Measurements from ENCODE around the gene MOXD1. TPM values are rescaled to one million over a fixed set of nuclear protein-coding genes. Genes with fewer than 3 reads are reported as not detected.
"Not testable (repeated sequence)": the region's sequence is repeated elsewhere in the genome, so short reads cannot be mapped to it uniquely, and the experiment has no call there.

MOXD1 gene
- total RNA-seq, 4 donors from 2014 or later: 27.6 to 260 (median 58.9) TPM

- Histone ChIP-seq H3K27me3 (no peaks in the 10 kb centered on the region), H3K4me3 (no peak overlapping the region), H3K36me3 (no peaks in the 10 kb centered on the region), H3K4me1 (no peaks in the 10 kb centered on the region), H3K9me3 (peaks cover 0 to 18% of the 10 kb centered on the region in 2 donors), H3K27ac (peak overlapping the region in 1 of 2 donors; percentile 41)
- TF ChIP-seq CTCF (IDR thresholded peaks at IDR 0.05): no peak
- TF ChIP-seq POLR2A (IDR thresholded peaks at IDR 0.05): no peak
- intact Hi-C loops (cut with DNase I; ENCODE audit: low total_unique reads): no loop called here
- no peak for DNase-seq
Measured at GRCh38 chr6:132320007-132320406, 81.3 kb downstream of the MOXD1 start.

GRCh38 chr6:132316970-132317369, 84.3 kb downstream of the MOXD1 start:
- intact Hi-C loops (cut with DNase I; ENCODE audit: low total_unique reads): no loop called here
- no peak overlapping the region for H3K4me3 ChIP-seq
- H3K4me1 ChIP-seq: no peaks in the 10 kb centered on the region
- no peak overlapping the region for H3K27ac ChIP-seq
- TF ChIP-seq CTCF (IDR thresholded peaks at IDR 0.05) (no peak), POLR2A (IDR thresholded peaks at IDR 0.05) (no peak)
- H3K27me3 ChIP-seq: no peaks in the 10 kb centered on the region
- H3K9me3 ChIP-seq: peaks cover 0 to 18% of the 10 kb centered on the region in 2 donors
- H3K36me3 ChIP-seq: no peaks in the 10 kb centered on the region
- no peak for DNase-seq

- Histone ChIP-seq H3K4me3 (no peak overlapping the region), H3K9me3 (peaks cover 0 to 18% of the 10 kb centered on the region in 2 donors), H3K27ac (no peak overlapping the region), H3K4me1 (no peaks in the 10 kb centered on the region), H3K36me3 (no peaks in the 10 kb centered on the region), H3K27me3 (no peaks in the 10 kb centered on the region)
- intact Hi-C loops (cut with DNase I; ENCODE audit: low total_unique reads): no loop called here
- TF ChIP-seq POLR2A (IDR thresholded peaks at IDR 0.05): no peak
- TF ChIP-seq CTCF (IDR thresholded peaks at IDR 0.05): no peak
- no peak for DNase-seq
Measured at GRCh38 chr6:132314432-132314831, 86.8 kb downstream of the MOXD1 start.

GRCh38 chr6:132310921-132311320, 90.4 kb downstream of the MOXD1 start:
- no peak overlapping the region for H3K27ac ChIP-seq
- TF ChIP-seq CTCF (IDR thresholded peaks at IDR 0.05): no peak
- no peak for TF ChIP-seq POLR2A (IDR thresholded peaks at IDR 0.05)
- H3K4me1 ChIP-seq: no peaks in the 10 kb centered on the region
- no peak for DNase-seq
- H3K27me3 ChIP-seq: no peaks in the 10 kb centered on the region
- H3K36me3 ChIP-seq: no peaks in the 10 kb centered on the region
- H3K9me3 ChIP-seq: peaks cover 0 to 8% of the 10 kb centered on the region in 2 donors
- H3K4me3 ChIP-seq: no peak overlapping the region
- intact Hi-C loops (cut with DNase I; ENCODE audit: low total_unique reads): no loop called here

- H3K4me3 ChIP-seq; intact Hi-C loops (cut with DNase I; ENCODE audit: low total_unique reads): not testable (repeated sequence)
Measured at GRCh38 chr6:132310151-132310550, 91.1 kb downstream of the MOXD1 start.

GRCh38 chr6:132304891-132305305, 96.4 kb downstream of the MOXD1 start:
- TF ChIP-seq CTCF (IDR thresholded peaks at IDR 0.05) (no peak), POLR2A (IDR thresholded peaks at IDR 0.05) (no peak)
- Histone ChIP-seq H3K9me3 (peaks cover 0 to 6% of the 10 kb centered on the region in 2 donors), H3K27ac (no peak overlapping the region), H3K27me3 (no peaks in the 10 kb centered on the region), H3K4me1 (no peaks in the 10 kb centered on the region), H3K4me3 (no peak overlapping the region), H3K36me3 (no peaks in the 10 kb centered on the region)
- intact Hi-C loops (cut with DNase I; ENCODE audit: low total_unique reads): no loop called here
- DNase-seq: no peak

More at GRCh38 chr6:132310151-132310550, 91.1 kb downstream of the MOXD1 start:
- not testable (repeated sequence) for H3K36me3 ChIP-seq, H3K9me3 ChIP-seq, H3K27me3 ChIP-seq, H3K27ac ChIP-seq, DNase-seq, H3K4me1 ChIP-seq
